Glutamatergic neuron (in vitro differentiated cells): ENCODE results near the gene GLMP. TPM values are rescaled to one million over a fixed set of nuclear protein-coding genes. Genes with fewer than 3 reads are reported as not detected.

Experiments
- DNase-seq: peaks from one replicate; pipeline ENCODE4 v3.0.0; 2022
- H3K27ac Mint-ChIP-seq: one replicate; pipeline ENCODE4 v1.8.0; 2020; ENCODE audit warnings: mild to moderate bottlenecking, mixed read lengths, inconsistent platforms; ENCODE audit not compliant: unreplicated experiment
- H3K27me3 Mint-ChIP-seq: one replicate; pipeline ENCODE4 v1.8.0; 2020; ENCODE audit warnings: mild to moderate bottlenecking, moderate library complexity, mixed read lengths, inconsistent platforms; ENCODE audit not compliant: unreplicated experiment
- H3K36me3 Mint-ChIP-seq: one replicate; pipeline ENCODE4 v1.8.0; 2020; ENCODE audit warnings: mild to moderate bottlenecking, mixed read lengths, inconsistent platforms; ENCODE audit not compliant: unreplicated experiment
- H3K4me1 Mint-ChIP-seq: one replicate; pipeline ENCODE4 v1.8.0; 2020; ENCODE audit warnings: mild to moderate bottlenecking, low read depth, mixed read lengths, inconsistent platforms; ENCODE audit not compliant: unreplicated experiment
- H3K4me3 Mint-ChIP-seq: one replicate; pipeline ENCODE4 v1.8.0; 2020; ENCODE audit warnings: mild to moderate bottlenecking, mixed read lengths, inconsistent platforms; ENCODE audit not compliant: unreplicated experiment
- H3K9me3 Mint-ChIP-seq: one replicate; pipeline ENCODE4 v1.8.0; 2020; ENCODE audit warnings: mild to moderate bottlenecking, moderate library complexity, mixed read lengths, inconsistent platforms; ENCODE audit not compliant: unreplicated experiment
- CTCF ChIP-seq: fragments of 200-600 bp; sonication (generic); IDR thresholded peaks from one replicate; pipeline ENCODE4 v1.5.0; 2021; ENCODE audit not compliant: partially characterized antibody, unreplicated experiment
- total RNA-seq: library from RNA; stranded (reverse); fragmentation: NEBNext Ultra II Directional; extraction: Animal tissue kit (Norgen Biotek cat#: 25700); gene quantifications from one replicate; pipeline ENCODE4 v1.2.1, GENCODE V29; 2021; ENCODE audit not compliant: unreplicated experiment

Gene GLMP
- total RNA-seq, 1 donor from 2014 or later = 35.4 TPM

DNA sequence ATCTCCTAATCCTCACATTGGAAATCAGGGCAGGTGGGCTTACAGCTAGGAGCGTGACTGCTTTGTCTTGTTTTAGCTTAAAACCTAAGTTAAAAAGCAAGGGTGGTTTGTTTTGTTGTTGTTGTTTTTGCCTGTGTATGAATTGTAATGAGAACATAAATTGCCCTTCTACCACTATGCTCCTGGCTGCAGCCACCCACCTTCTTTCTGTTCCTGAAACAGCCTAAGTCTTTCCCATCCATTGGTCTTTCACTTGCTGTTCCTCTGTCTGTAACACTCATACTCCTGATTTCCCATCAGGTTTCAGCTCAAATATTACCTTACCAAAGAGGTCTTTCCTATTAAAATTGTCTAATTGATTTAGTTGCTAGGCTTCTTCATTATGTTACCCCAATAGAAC, 12.0 kb downstream of the GLMP start:
- Mint-ChIP-seq H3K27ac (peak overlapping the region; percentile 88), H3K36me3 (no peaks in the 10 kb centered on the region), H3K9me3 (peaks cover 15% of the 10 kb centered on the region), H3K27me3 (peaks cover 3% of the 10 kb centered on the region), H3K4me3 (peak overlapping the region; percentile 97), H3K4me1 (peaks cover 18% of the 10 kb centered on the region)
- TF ChIP-seq CTCF = no peak
- no peak for DNase-seq

- H3K27ac Mint-ChIP-seq = peak within 1 kb of the TSS; percentile 88
- TF ChIP-seq CTCF = no peak
Measured at GRCh38 chr1:156282479-156283222, 12.8 kb downstream of the GLMP start, which contains the start of gene SMG5. Gene SMG5, minus strand, starts transcription at chr1:156282825. Its CDS starts 145 bp downstream, at chr1:156282680.

DNA sequence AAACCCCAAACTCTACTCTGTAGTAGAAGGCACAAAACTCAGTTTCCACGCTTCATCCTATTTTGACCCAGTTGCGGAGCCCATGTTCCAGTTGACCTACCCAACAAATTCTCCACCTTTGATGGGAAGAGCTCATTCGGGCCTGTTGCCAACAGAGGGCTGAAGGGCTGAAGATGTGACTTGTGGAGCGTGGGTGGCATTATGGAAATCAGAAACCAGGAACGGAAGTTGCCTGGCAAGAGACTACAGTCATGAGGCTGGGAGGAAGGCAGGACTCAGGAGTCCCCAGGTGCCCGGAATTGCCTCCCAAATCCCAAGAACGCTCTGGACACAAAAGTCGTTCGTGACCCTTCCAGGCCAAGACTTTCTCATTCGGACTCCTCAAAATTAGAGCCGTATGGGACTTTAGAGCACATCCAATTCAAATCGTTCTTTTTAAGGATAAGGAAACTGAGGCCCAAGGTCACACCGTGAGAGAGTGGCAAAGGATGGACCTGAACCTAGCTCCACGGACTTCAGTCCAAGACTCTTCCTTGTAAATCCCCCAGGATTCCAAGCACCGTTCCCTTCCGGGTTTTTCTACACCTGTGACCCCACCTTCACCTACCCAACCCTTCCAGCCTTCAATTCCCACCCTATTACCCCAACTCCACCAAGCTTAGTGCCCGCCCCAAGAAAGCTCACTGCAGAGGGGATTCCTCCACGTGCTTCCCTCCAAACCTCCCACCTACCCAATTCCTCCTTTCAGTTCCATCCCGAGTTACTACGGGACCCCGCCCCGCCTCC, 13.6 kb downstream of the GLMP start:
- peaks cover 18% of the 10 kb centered on the region for H3K4me1 Mint-ChIP-seq
- no peaks in the 10 kb centered on the region for H3K36me3 Mint-ChIP-seq
- H3K9me3 Mint-ChIP-seq = peaks cover 17% of the 10 kb centered on the region
- H3K27me3 Mint-ChIP-seq = peaks cover 3% of the 10 kb centered on the region
- DNase-seq = no peak
- H3K27ac Mint-ChIP-seq = peak overlapping the region; percentile 85
- H3K4me3 Mint-ChIP-seq = peak overlapping the region; percentile 97
- TF ChIP-seq CTCF = no peak

More at GRCh38 chr1:156282479-156283222, 12.8 kb downstream of the GLMP start, which contains the start of gene SMG5:
- Mint-ChIP-seq H3K4me3 (peak within 1 kb of the TSS; percentile 97), H3K4me1 (peaks cover 18% of the 10 kb centered on the region), H3K9me3 (peaks cover 17% of the 10 kb centered on the region), H3K36me3 (no peaks in the 10 kb centered on the region), H3K27me3 (peaks cover 3% of the 10 kb centered on the region)
- DNase-seq = peak; percentile 96

DNA sequence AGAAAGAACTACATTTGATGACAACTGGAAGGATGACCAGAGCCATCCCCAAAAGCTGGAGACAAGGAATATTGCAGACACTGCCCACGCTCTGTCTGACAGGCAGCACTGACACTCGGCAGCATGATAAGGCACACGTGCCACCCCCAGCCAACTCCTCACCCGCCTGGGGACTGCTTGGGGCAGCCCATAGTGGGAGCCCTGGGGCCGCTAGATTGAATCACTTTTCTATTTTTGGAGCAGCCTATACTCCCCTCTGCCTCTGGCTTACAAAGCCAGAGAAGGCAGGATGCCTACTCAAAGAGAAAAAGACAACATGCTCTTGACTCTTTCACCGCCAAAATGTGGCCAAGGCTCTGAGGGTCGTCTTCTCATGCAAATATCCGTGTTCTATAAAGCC, 14.2 kb downstream of the GLMP start:
- peaks cover 17% of the 10 kb centered on the region for H3K9me3 Mint-ChIP-seq
- H3K4me3 Mint-ChIP-seq = peak overlapping the region; percentile 97
- H3K4me1 Mint-ChIP-seq = peaks cover 18% of the 10 kb centered on the region
- no peak for DNase-seq
- H3K27me3 Mint-ChIP-seq = peaks cover 3% of the 10 kb centered on the region
- no peak for TF ChIP-seq CTCF
- no peak overlapping the region for H3K27ac Mint-ChIP-seq
- no peaks in the 10 kb centered on the region for H3K36me3 Mint-ChIP-seq

DNA sequence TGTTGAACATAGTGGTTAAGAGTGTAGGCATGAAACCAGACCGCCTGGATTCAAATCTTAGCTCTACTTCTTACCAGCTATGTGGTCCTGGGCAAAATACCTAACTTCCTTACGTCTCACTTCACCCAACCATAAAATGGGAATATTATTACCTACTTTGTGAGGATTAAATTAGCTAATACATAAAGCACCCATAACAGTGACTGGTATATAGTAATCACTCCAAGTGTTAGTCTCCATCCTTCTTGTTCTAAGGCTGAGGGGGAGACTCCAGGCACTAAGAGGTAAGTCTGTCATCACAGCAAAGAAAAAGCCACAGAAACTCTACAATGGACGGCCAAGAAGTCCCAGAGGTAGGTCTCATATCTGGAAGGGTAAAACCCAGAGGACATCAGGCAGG, 15.6 kb downstream of the GLMP start:
- H3K27me3 Mint-ChIP-seq = peaks cover 2% of the 10 kb centered on the region
- TF ChIP-seq CTCF = no peak
- no peak overlapping the region for H3K27ac Mint-ChIP-seq

More for the DNA sequence above, 15.6 kb downstream of the GLMP start:
- peaks cover 17% of the 10 kb centered on the region for H3K9me3 Mint-ChIP-seq
- H3K4me3 Mint-ChIP-seq = no peak overlapping the region
- H3K36me3 Mint-ChIP-seq = no peaks in the 10 kb centered on the region
- H3K4me1 Mint-ChIP-seq = peaks cover 18% of the 10 kb centered on the region
- DNase-seq = no peak
